ENCODE results near the gene MDFIC2.

MDFIC2 gene

GRCh38 chr3:70177881-70178645 is 134.4 kb downstream of the MDFIC2 start:
- DNase-seq = no peak

DNA sequence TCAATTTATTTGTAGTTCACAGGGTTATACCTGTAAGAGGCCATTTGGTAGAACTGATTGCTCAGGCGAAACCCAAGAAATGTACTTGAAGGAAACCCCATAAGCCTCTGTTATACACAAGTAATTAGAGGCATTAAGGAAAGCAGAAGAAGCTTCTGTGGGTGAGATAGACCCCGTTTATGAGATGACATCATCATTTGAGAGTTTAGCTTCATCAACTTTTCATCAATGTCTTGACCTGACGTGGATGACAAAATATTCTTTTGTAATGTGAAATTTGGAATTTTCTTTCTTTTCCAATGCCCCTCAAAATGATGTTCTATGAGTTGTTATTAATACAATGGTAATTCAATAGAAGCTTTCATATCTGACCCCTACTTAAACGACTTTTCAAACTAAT is 136.2 kb downstream of the MDFIC2 start:
- no peak for DNase-seq

DNA sequence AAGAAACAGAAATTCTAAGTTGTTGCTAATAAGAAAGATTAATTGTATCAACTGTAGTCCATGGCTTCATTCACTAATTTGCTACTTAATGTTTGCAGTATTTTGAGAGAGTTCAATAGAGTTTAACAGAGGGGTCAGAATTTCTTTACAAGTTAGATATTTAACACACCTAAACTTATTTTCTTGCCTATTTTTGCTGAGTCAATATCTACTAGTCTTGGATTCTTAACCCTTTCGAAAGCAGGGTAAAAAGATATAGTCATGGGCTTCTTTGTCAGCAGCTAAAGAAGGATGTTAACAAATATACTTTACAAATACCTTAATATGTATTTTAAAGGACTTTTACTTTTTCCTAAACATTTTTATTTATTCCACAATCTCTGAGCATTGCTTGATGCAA is 155.6 kb downstream of the MDFIC2 start:
- DNase-seq = no peak

GRCh38 chr3:70150599-70150998 is 161.8 kb downstream of the MDFIC2 start:
- no peak for DNase-seq

GRCh38 chr3:70149714-70150400 is 162.6 kb downstream of the MDFIC2 start:
- DNase-seq = no peak

Measured in NCI-H146 (cell line).